Astrocyte (in vitro differentiated cells and primary cell): ENCODE data around the gene FAM170B. TPM values are rescaled to one million over a fixed set of nuclear protein-coding genes. Genes with fewer than 3 reads are reported as not detected.

Experiments
- DNase-seq: peaks from one replicate; pipeline ENCODE4 v3.0.0-alpha.2; 2010; ENCODE audit warnings: low read depth
- FAIRE-seq: peaks from 2 replicates; lab custom pipeline; 2011; peaks lifted over from hg19 to GRCh38; lab: Jason Lieb, UNC
- H2AFZ ChIP-seq: 2 replicates; pipeline ENCODE4 v1.6.0; 2012; ENCODE audit warnings: low read depth, low read length, inconsistent platforms
- H3K27ac ChIP-seq: 2 replicates; pipeline ENCODE4 v1.5.1; 2011; ENCODE audit warnings: low read depth, low read length, inconsistent platforms
- H3K27me3 ChIP-seq: 2 replicates; pipeline ENCODE4 v1.6.0; 2011; ENCODE audit warnings: low read length, inconsistent platforms; ENCODE audit not compliant: insufficient read depth
- H3K36me3 ChIP-seq: 2 replicates; pipeline ENCODE4 v1.5.1; 2011; ENCODE audit warnings: low read length, inconsistent platforms; ENCODE audit not compliant: insufficient read depth
- H3K4me1 ChIP-seq: 2 replicates; pipeline ENCODE4 v1.5.1; 2011; ENCODE audit warnings: low read length, inconsistent platforms; ENCODE audit not compliant: insufficient read depth
- H3K4me2 ChIP-seq: 2 replicates; pipeline ENCODE4 v1.6.0; 2012; ENCODE audit warnings: low read length, inconsistent platforms
- H3K4me3 ChIP-seq: 2 replicates; pipeline ENCODE4 v1.5.1; 2011; ENCODE audit warnings: low read depth, mild to moderate bottlenecking, low read length, inconsistent platforms; ENCODE audit not compliant: insufficient read depth
- H3K79me2 ChIP-seq: 2 replicates; pipeline ENCODE4 v1.6.0; 2012; ENCODE audit warnings: mild to moderate bottlenecking, low read length, inconsistent platforms; ENCODE audit not compliant: insufficient read depth
- H3K9ac ChIP-seq: 2 replicates; pipeline ENCODE4 v1.6.0; 2012; ENCODE audit warnings: mild to moderate bottlenecking, low read length, inconsistent platforms
- H3K9me3 ChIP-seq: 2 replicates; pipeline ENCODE4 v1.5.1; 2012; ENCODE audit warnings: low read depth, mild to moderate bottlenecking, low read length, inconsistent platforms; ENCODE audit not compliant: insufficient read depth
- H4K20me1 ChIP-seq: 2 replicates; pipeline ENCODE4 v1.6.0; 2012; ENCODE audit warnings: low read length, inconsistent platforms; ENCODE audit not compliant: insufficient read depth
- H3K27ac Mint-ChIP-seq: one replicate; pipeline ENCODE4 v1.8.0; 2021; ENCODE audit warnings: mild to moderate bottlenecking, mixed read lengths; ENCODE audit not compliant: unreplicated experiment
- H3K27me3 Mint-ChIP-seq: one replicate; pipeline ENCODE4 v1.8.0; 2021; ENCODE audit warnings: low read depth, mixed read lengths; ENCODE audit not compliant: unreplicated experiment
- H3K36me3 Mint-ChIP-seq: one replicate; pipeline ENCODE4 v1.8.0; 2021; ENCODE audit warnings: low read depth, mixed read lengths; ENCODE audit not compliant: unreplicated experiment
- H3K4me1 Mint-ChIP-seq: one replicate; pipeline ENCODE4 v1.8.0; 2021; ENCODE audit warnings: low read depth, mixed read lengths; ENCODE audit not compliant: unreplicated experiment
- H3K4me3 Mint-ChIP-seq: one replicate; pipeline ENCODE4 v1.8.0; 2021; ENCODE audit warnings: mild to moderate bottlenecking, moderate library complexity, mixed read lengths; ENCODE audit not compliant: unreplicated experiment
- H3K9me3 Mint-ChIP-seq: one replicate; pipeline ENCODE4 v1.8.0; 2021; ENCODE audit warnings: mild to moderate bottlenecking, mixed read lengths; ENCODE audit not compliant: unreplicated experiment
- EZH2 ChIP-seq: IDR thresholded peaks from 2 replicates; pipeline ENCODE4 v1.6.1; 2012; ENCODE audit warnings: mild to moderate bottlenecking, low read length, inconsistent platforms; ENCODE audit not compliant: insufficient read depth
- total RNA-seq: library from RNA; stranded (reverse); gene quantifications from 2 replicates; pipeline ENCODE4 v1.2.1, GENCODE V29; 2021
- TF ChIP-seq, protein P1 (sequence below): IDR thresholded peaks from 2 replicates; pipeline ENCODE4 v1.5.1; 2011; ENCODE audit warnings: low read depth, mild to moderate bottlenecking, inconsistent platforms, low read length, moderate library complexity; ENCODE audit not compliant: insufficient read depth

Gene FAM170B
- total RNA-seq, 1 donor from 2014 or later = not detected

DNA sequence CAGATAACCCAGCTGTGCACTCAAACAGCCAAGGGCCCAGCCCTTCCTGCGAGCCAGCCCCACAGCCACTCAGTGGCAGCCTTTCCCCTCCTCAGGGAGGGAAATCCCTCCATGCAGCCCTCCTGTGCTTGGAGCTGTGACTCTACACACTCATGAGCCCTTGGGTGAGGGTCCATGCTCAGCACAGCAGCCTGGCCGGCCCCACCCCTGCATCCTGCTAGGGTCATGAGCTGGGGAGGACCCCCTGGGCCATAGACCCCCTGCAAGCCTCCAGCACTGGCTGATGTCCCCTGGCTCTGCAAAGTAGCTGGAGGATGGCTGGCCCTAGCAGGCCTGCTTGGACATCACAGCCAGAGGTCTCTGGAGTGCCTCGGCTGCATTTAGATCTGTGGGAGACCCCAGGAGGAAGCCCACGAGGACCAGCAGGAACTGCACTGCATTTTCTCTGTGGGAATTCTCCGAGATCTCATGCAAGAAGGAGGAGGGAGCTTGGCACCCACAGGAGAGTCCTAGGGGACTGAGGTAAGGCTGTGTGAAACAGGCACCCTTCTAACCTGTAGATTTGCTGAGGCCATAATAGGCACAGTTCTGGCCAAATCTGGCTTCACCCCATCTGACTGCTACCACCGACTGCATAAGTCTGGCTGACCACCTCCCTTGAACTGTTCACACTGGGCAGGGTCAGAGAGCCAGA lies 37.0 kb upstream of the FAM170B start:
- Histone ChIP-seq H3K4me1 (no peaks in the 10 kb centered on the region), H3K4me3 (no peak overlapping the region), H3K27ac (no peak overlapping the region), H3K36me3 (no peaks in the 10 kb centered on the region), H3K9ac (no peak overlapping the region), H3K79me2 (no peaks in the 10 kb centered on the region), H3K27me3 (no peaks in the 10 kb centered on the region), H3K9me3 (no peaks in the 10 kb centered on the region), H4K20me1 (no peaks in the 10 kb centered on the region), H3K4me2 (no peak overlapping the region), H2AFZ (no peak overlapping the region)
- Mint-ChIP-seq H3K4me1 (peaks cover 2% of the 10 kb centered on the region), H3K27me3 (peaks cover 31% of the 10 kb centered on the region), H3K27ac (no peak overlapping the region), H3K9me3 (no peaks in the 10 kb centered on the region), H3K36me3 (no peaks in the 10 kb centered on the region), H3K4me3 (no peak overlapping the region)
- no peak for TF ChIP-seq EZH2
- TF ChIP-seq, protein P1, sequence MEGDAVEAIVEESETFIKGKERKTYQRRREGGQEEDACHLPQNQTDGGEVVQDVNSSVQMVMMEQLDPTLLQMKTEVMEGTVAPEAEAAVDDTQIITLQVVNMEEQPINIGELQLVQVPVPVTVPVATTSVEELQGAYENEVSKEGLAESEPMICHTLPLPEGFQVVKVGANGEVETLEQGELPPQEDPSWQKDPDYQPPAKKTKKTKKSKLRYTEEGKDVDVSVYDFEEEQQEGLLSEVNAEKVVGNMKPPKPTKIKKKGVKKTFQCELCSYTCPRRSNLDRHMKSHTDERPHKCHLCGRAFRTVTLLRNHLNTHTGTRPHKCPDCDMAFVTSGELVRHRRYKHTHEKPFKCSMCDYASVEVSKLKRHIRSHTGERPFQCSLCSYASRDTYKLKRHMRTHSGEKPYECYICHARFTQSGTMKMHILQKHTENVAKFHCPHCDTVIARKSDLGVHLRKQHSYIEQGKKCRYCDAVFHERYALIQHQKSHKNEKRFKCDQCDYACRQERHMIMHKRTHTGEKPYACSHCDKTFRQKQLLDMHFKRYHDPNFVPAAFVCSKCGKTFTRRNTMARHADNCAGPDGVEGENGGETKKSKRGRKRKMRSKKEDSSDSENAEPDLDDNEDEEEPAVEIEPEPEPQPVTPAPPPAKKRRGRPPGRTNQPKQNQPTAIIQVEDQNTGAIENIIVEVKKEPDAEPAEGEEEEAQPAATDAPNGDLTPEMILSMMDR = no peak
- FAIRE-seq = no peak
- DNase-seq = no peak

DNA sequence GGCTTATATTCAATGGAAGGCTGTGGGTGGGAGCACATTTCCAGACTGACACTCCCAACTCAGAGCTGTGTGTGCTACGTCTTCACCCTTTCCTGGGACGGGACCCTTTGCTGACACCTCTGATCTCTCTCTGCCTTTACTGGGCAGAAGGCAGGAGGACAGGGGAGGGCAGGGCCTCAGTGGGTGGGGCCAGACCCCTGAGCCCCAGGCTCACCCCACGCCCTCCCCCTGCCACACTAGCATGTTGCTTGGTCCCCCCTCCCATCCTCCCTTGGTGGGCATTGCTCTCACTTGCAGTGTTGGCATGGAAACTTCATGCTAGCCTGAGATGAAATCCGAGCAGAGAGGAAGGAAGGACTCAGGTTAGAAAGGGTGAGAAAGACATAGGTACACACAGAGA lies 36.0 kb upstream of the FAM170B start:
- H3K9ac ChIP-seq = no peak overlapping the region
- TF ChIP-seq EZH2 = no peak
- TF ChIP-seq, protein P1 = no peak
- no peaks in the 10 kb centered on the region for H3K79me2 ChIP-seq
- no peak overlapping the region for H3K4me3 ChIP-seq
- no peak overlapping the region for H3K27ac Mint-ChIP-seq
- H3K27ac ChIP-seq = no peak overlapping the region
- no peaks in the 10 kb centered on the region for H3K9me3 ChIP-seq
- no peak overlapping the region for H3K4me3 Mint-ChIP-seq
- H3K36me3 Mint-ChIP-seq = no peaks in the 10 kb centered on the region
- H3K4me1 Mint-ChIP-seq = peaks cover 2% of the 10 kb centered on the region
- H3K4me1 ChIP-seq = no peaks in the 10 kb centered on the region
- DNase-seq = no peak
- no peak overlapping the region for H3K4me2 ChIP-seq
- H3K9me3 Mint-ChIP-seq = no peaks in the 10 kb centered on the region
- no peaks in the 10 kb centered on the region for H3K36me3 ChIP-seq
- no peaks in the 10 kb centered on the region for H3K27me3 ChIP-seq
- H3K27me3 Mint-ChIP-seq = peaks cover 35% of the 10 kb centered on the region
- no peak for FAIRE-seq
- H4K20me1 ChIP-seq = no peaks in the 10 kb centered on the region
- no peak overlapping the region for H2AFZ ChIP-seq

DNA sequence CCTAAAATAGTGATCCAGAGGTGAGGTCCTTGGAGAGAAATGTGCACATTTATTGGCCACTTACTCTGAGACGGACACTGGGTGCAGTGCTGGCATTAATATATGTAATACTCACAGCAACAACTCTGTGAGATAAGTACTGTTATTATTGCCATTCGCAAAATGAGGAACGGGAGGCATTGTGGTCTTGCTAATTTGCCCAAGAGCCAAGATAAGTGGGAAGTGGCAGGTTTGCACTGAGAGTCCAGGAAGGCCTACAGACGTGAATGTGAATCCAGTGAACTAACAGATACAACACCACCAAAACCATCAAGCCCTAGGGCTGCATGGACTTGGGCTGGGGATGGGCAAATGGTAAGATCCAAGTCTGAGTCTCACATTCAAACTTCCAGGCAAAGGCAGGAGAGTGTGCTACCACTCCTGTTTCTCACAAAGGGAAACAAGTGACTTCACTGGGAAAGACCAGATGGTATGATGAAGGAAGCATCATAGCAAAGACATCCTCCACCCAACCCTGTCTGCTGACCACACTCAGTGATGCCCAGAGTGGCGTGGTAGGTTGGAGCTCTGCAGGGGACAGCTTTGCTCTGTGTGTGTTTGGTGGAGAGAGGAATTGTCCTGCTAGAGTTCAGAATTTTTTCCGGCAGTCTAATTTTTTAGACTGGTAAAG lies 35.1 kb upstream of the FAM170B start:
- no peaks in the 10 kb centered on the region for H3K36me3 Mint-ChIP-seq
- Histone ChIP-seq H3K9me3 (no peaks in the 10 kb centered on the region), H3K4me1 (peaks cover 3% of the 10 kb centered on the region), H3K27me3 (no peaks in the 10 kb centered on the region), H3K36me3 (no peaks in the 10 kb centered on the region), H2AFZ (no peak overlapping the region), H3K9ac (no peak overlapping the region), H3K79me2 (no peaks in the 10 kb centered on the region), H3K4me2 (no peak overlapping the region), H4K20me1 (no peaks in the 10 kb centered on the region), H3K27ac (no peak overlapping the region), H3K4me3 (no peak overlapping the region)
- H3K27ac Mint-ChIP-seq = no peak overlapping the region
- no peak overlapping the region for H3K4me3 Mint-ChIP-seq
- DNase-seq (no peak), FAIRE-seq (no peak)
- TF ChIP-seq EZH2 = no peak
- TF ChIP-seq, protein P1 = no peak
- peaks cover 37% of the 10 kb centered on the region for H3K27me3 Mint-ChIP-seq
- peaks cover 2% of the 10 kb centered on the region for H3K4me1 Mint-ChIP-seq
- H3K9me3 Mint-ChIP-seq = no peaks in the 10 kb centered on the region
